IMR-90 (cell line): ENCODE data around the gene BCAP31. TPM values are rescaled to one million over a fixed set of nuclear protein-coding genes. Genes with fewer than 3 reads are reported as not detected.

Source experiments
- ATAC-seq: fragments of 200-7000 bp; cut with Tn5 transposase; 2 replicates; pipeline ENCODE4 v1.9.1; 2020; ENCODE audit warnings: low read depth, mild to moderate bottlenecking, moderate library complexity
- BruUV-seq: library from RNA; stranded (reverse); fragments of 400-500 nt; replicated peaks from 2 replicates; lab custom pipeline; 2021; lab: Mats Ljungman, UMichigan
- CTCF ChIA-PET: fragments of 300-600 bp; formaldehyde crosslinking; extraction: SDS; loops from one replicate; lab custom pipeline; 2021; ENCODE audit warnings: antibody characterized with exemption; lab: Yijun Ruan, JAX
- POLR2A ChIA-PET: fragments of 300-600 bp; sonication (Branson Sonifier 250); formaldehyde crosslinking; loops from one replicate; lab custom pipeline; 2022; ENCODE audit warnings: antibody characterized with exemption; ENCODE audit not compliant: unreplicated experiment; lab: Charles Lee
- DNase-seq: peaks from one replicate; pipeline ENCODE4 v3.0.0; 2013
- H2AFZ ChIP-seq: replicated peaks from 2 replicates; pipeline ENCODE3; 2013; ENCODE audit warnings: low read length, mild to moderate bottlenecking; ENCODE audit not compliant: poor library complexity
- H2AK5ac ChIP-seq: 2 replicates; pipeline ENCODE4 v1.6.1; 2013; ENCODE audit warnings: low read depth, low read length, inconsistent platforms
- H2AK9ac ChIP-seq: replicated peaks from 2 replicates; pipeline ENCODE3; 2013; ENCODE audit warnings: mild to moderate bottlenecking, low read depth, low read length, moderate library complexity; ENCODE audit not compliant: poor library complexity
- H2BK120ac ChIP-seq: 2 replicates; pipeline ENCODE4 v1.6.1; 2013; ENCODE audit warnings: low read depth, low read length, inconsistent platforms
- H2BK15ac ChIP-seq: 3 replicates; pipeline ENCODE4 v1.6.1; 2013; ENCODE audit warnings: low read depth, low read length, inconsistent platforms
- H2BK20ac ChIP-seq: 2 replicates; pipeline ENCODE4 v1.6.1; 2013; ENCODE audit warnings: low read depth, mild to moderate bottlenecking, inconsistent platforms, low read length, moderate library complexity
- H2BK5ac ChIP-seq: 2 replicates; pipeline ENCODE4 v1.6.1; 2013; ENCODE audit warnings: mild to moderate bottlenecking, low read depth, low read length, inconsistent platforms; ENCODE audit not compliant: poor library complexity, severe bottlenecking
- H3K14ac ChIP-seq: replicated peaks from 2 replicates; pipeline ENCODE4 v1.6.1; 2013; ENCODE audit warnings: low read depth, low read length, inconsistent platforms
- H3K18ac ChIP-seq: 2 replicates; pipeline ENCODE4 v1.6.1; 2013; ENCODE audit warnings: low read depth, low read length, control low read depth
- H3K23ac ChIP-seq: 2 replicates; pipeline ENCODE4 v1.6.1; 2013; ENCODE audit warnings: low read depth, low read length, inconsistent platforms
- H3K27ac ChIP-seq: 2 replicates; pipeline ENCODE4 v1.5.1; 2013; ENCODE audit warnings: mild to moderate bottlenecking, control low read depth, low read length; ENCODE audit not compliant: insufficient read depth
- H3K27me3 ChIP-seq: 2 replicates; pipeline ENCODE4 v1.6.1; 2013; ENCODE audit warnings: low read length; ENCODE audit not compliant: control insufficient read depth, insufficient read depth
- H3K36me3 ChIP-seq: 2 replicates; pipeline ENCODE4 v1.6.1; 2013; ENCODE audit warnings: low read length, mixed read lengths; ENCODE audit not compliant: control insufficient read depth, insufficient read depth
- H3K4ac ChIP-seq: 2 replicates; pipeline ENCODE4 v1.6.1; 2013; ENCODE audit warnings: low read depth, low read length, inconsistent platforms
- H3K4me1 ChIP-seq: 2 replicates; pipeline ENCODE4 v1.6.1; 2013; ENCODE audit warnings: low read length, mixed read lengths; ENCODE audit not compliant: control insufficient read depth, insufficient read depth
- H3K4me2 ChIP-seq: 2 replicates; pipeline ENCODE4 v1.6.1; 2013; ENCODE audit warnings: low read depth, mild to moderate bottlenecking, control low read depth, low read length, moderate library complexity
- H3K4me3 ChIP-seq: 2 replicates; pipeline ENCODE4 v1.5.1; 2013; ENCODE audit warnings: low read depth, mild to moderate bottlenecking, control low read depth, low read length, moderate library complexity; ENCODE audit not compliant: insufficient read depth
- H3K56ac ChIP-seq: 2 replicates; pipeline ENCODE4 v1.6.1; 2013; ENCODE audit warnings: low read length, inconsistent platforms; ENCODE audit not compliant: insufficient read depth; ENCODE audit errors: extremely low read depth
- H3K79me1 ChIP-seq, 2 experiments: 2 replicates each; pipeline ENCODE4 v1.6.1; 2013; ENCODE audit warnings: low read length in 2 of 2, inconsistent platforms in 1 of 2, low read depth in 1 of 2
- H3K9ac ChIP-seq: 2 replicates; pipeline ENCODE4 v1.6.1; 2013; ENCODE audit warnings: low read depth, low read length, control low read depth
- H3K9me1 ChIP-seq: 2 replicates; pipeline ENCODE4 v1.6.1; 2013; ENCODE audit warnings: low read length, inconsistent platforms; ENCODE audit not compliant: insufficient read depth
- H3K9me3 ChIP-seq: 2 replicates; pipeline ENCODE4 v1.6.1; 2013; ENCODE audit warnings: low read length; ENCODE audit not compliant: control insufficient read depth, insufficient read depth
- H4K20me1 ChIP-seq: 2 replicates; pipeline ENCODE4 v1.6.1; 2013; ENCODE audit warnings: low read length, inconsistent platforms; ENCODE audit not compliant: insufficient read depth
- H4K5ac ChIP-seq: 2 replicates; pipeline ENCODE4 v1.6.1; 2013; ENCODE audit warnings: mild to moderate bottlenecking, low read depth, low read length, control low read depth
- H4K8ac ChIP-seq, 2 experiments: 2 replicates each; pipeline ENCODE4 v1.6.1; 2013; ENCODE audit warnings: low read depth in 2 of 2, low read length in 2 of 2, control low read depth in 1 of 2, inconsistent platforms in 1 of 2
- H4K91ac ChIP-seq: 2 replicates; pipeline ENCODE4 v1.6.1; 2013; ENCODE audit warnings: low read depth, low read length, inconsistent platforms; ENCODE audit not compliant: insufficient read depth
- BHLHE40 ChIP-seq: fragments of 150-350 bp; IDR thresholded peaks from 2 replicates; pipeline ENCODE4 v1.6.1; 2016; ENCODE audit warnings: mild to moderate bottlenecking, low read depth, low read length
- CEBPB ChIP-seq: IDR thresholded peaks from 2 replicates; pipeline ENCODE4 v1.6.1; 2012; ENCODE audit warnings: low read depth, low read length, improper control_type of control experiment
- CHD1 ChIP-seq: IDR thresholded peaks from 2 replicates; pipeline ENCODE4 v1.6.1; 2012; ENCODE audit warnings: low read depth, low read length, improper control_type of control experiment
- CTCF ChIP-seq: conservative IDR thresholded peaks from 2 replicates; pipeline ENCODE4 v1.5.1; 2012; ENCODE audit warnings: mild to moderate bottlenecking, low read depth, low read length, improper control_type of control experiment
- FOS ChIP-seq: fragments of 150-350 bp; IDR thresholded peaks from 2 replicates; pipeline ENCODE4 v1.6.1; 2016; ENCODE audit warnings: low read depth, low read length
- MAFK ChIP-seq: IDR thresholded peaks from 2 replicates; pipeline ENCODE4 v1.6.1; 2012; ENCODE audit warnings: low read depth, low read length, improper control_type of control experiment
- MAZ ChIP-seq: IDR thresholded peaks from 2 replicates; pipeline ENCODE4 v1.6.1; 2012; ENCODE audit warnings: low read depth, mild to moderate bottlenecking, low read length, improper control_type of control experiment, moderate library complexity, borderline replicate concordance
- MXI1 ChIP-seq: IDR thresholded peaks from 2 replicates; pipeline ENCODE4 v1.6.1; 2012; ENCODE audit warnings: low read depth, mild to moderate bottlenecking, low read length, moderate library complexity, borderline replicate concordance
- NFE2L2 ChIP-seq: fragments of 150-350 bp; IDR thresholded peaks from 2 replicates; pipeline ENCODE4 v1.6.1; 2016; ENCODE audit warnings: low read depth, mild to moderate bottlenecking, low read length
- POLR2A ChIP-seq: IDR thresholded peaks from 2 replicates; pipeline ENCODE4 v1.6.1; 2012; ENCODE audit warnings: mild to moderate bottlenecking, low read depth, low read length
- RCOR1 ChIP-seq: IDR thresholded peaks from 2 replicates; pipeline ENCODE4 v1.6.1; 2012; ENCODE audit warnings: mild to moderate bottlenecking, low read length, improper control_type of control experiment; ENCODE audit not compliant: insufficient replicate concordance
- SMC3 ChIP-seq: fragments of 150-350 bp; IDR thresholded peaks from 2 replicates; pipeline ENCODE4 v1.6.1; 2016; ENCODE audit warnings: low read depth, mild to moderate bottlenecking, antibody characterized with exemption, low read length, moderate library complexity
- USF2 ChIP-seq: fragments of 150-350 bp; IDR thresholded peaks from 2 replicates; pipeline ENCODE4 v1.6.1; 2017; ENCODE audit warnings: mild to moderate bottlenecking, antibody characterized with exemption, low read length, low read depth
- WGBS, 2 experiments: methylation state at CpG; one replicate each; pipeline versions ENCODE4 v1.1.5 to v1.1.7; 2013; ENCODE audit warnings: missing lambda C conversion rate in 2 of 2; ENCODE audit not compliant: insufficient read length in 1 of 2; ENCODE audit errors: extremely low coverage in 2 of 2; 5-methylcytosine and 5-hydroxymethylcytosine counted together
- dilution Hi-C: fragments of 300-500 bp; cut with HindIII; formaldehyde crosslinking; loops from one replicate; pipeline ENCODE4 v1.14.3; 2018; ENCODE audit warnings: low sequenced_read_pairs; ENCODE audit not compliant: unreplicated experiment
- in situ Hi-C: fragments of 300-500 bp; cut with MboI; formaldehyde crosslinking; loops from 3 replicates; pipeline ENCODE4 v1.14.3; 2019; ENCODE audit warnings: low sequenced_read_pairs, inconsistent platforms, mixed read lengths
- intact Hi-C: fragments of 100-400 bp; cut with micrococcal nuclease; formaldehyde crosslinking; loops from 2 replicates; pipeline ENCODE4 v1.10.0; 2022
- polyA plus RNA-seq, 3 experiments: library from polyadenylated mRNA; depleted of rRNA; stranded (reverse); fragments of >200 nt; gene quantifications; 2 replicates each; pipeline ENCODE4 v1.2.3, GENCODE V29; 2012; ENCODE audit warnings: low replicate concordance in 1 of 3
- total RNA-seq: library from RNA; depleted of rRNA; stranded (reverse); fragments of >200 nt; gene quantifications from 2 replicates; pipeline ENCODE4 v1.2.3, GENCODE V29; 2012

BCAP31 gene
- total and polyA plus RNA-seq, 2 of the 4 experiments (the other 2 are of a cell fraction), result 125 to 244 TPM

DNA sequence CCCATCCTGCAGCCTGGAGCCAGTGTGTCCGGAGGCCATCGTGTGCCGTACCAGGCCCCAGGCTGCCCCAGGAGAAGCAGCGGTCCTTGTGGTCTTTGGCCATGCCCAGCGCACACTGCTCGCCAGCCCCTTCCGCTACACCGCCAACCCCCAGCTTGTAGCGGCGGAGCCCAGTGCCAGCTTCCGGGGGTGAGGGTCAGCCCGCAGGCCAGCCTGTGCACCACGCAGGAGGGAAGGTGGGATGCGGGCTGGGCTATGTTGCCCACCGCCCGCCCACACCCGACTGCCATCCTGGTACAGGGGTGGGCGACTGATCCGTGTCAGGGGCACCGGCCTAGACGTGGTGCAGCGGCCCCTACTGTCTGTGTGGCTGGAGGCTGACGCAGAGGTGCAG is 49.0 kb upstream of the BCAP31 start (continued):
- no peak for TF ChIP-seq BHLHE40
- no peak for TF ChIP-seq RCOR1
- TF ChIP-seq CEBPB, result no peak
- TF ChIP-seq POLR2A, result no peak
- TF ChIP-seq FOS, result no peak
- TF ChIP-seq MXI1, result no peak

- BruUV-seq, result no TSS peak
- H2BK15ac ChIP-seq, result no peak overlapping the region
- intact Hi-C loops (no loop called here), in situ Hi-C loops (no loop called here), dilution Hi-C loops (no loop called here)
- H3K9ac ChIP-seq, result no peak overlapping the region
- H3K27me3 ChIP-seq, result no peaks in the 10 kb centered on the region
- H3K23ac ChIP-seq, result no peak overlapping the region
- no peak overlapping the region for H2BK5ac ChIP-seq
- no peaks in the 10 kb centered on the region for H3K4me1 ChIP-seq
- no peak overlapping the region for H4K8ac ChIP-seq
- H2AFZ ChIP-seq, result no peak overlapping the region
- H3K79me1 ChIP-seq, result no peaks in the 10 kb centered on the region
- H4K5ac ChIP-seq, result no peak overlapping the region
- 77% methylated on average over 9 of the region's 21 CpGs; no CpG with 5 or more reads in 1 of the 2 experiments for WGBS, 2 experiments
- no peak overlapping the region for H3K4me2 ChIP-seq
- no peak overlapping the region for H3K27ac ChIP-seq
- no peak overlapping the region for H4K91ac ChIP-seq
- no peak overlapping the region for H2AK5ac ChIP-seq
- H3K4me3 ChIP-seq, result no peak overlapping the region
- H2BK120ac ChIP-seq, result no peak overlapping the region
- H3K4ac ChIP-seq, result no peak overlapping the region
- ChIA-PET CTCF (no interaction called here), POLR2A (no interaction called here)
- H2BK20ac ChIP-seq, result no peak overlapping the region
- no peaks in the 10 kb centered on the region; the same call in 1 of the 2 replicates for H3K9me3 ChIP-seq
- no peaks in the 10 kb centered on the region for H4K20me1 ChIP-seq
- H3K56ac ChIP-seq, result no peak overlapping the region
- peaks cover 2% of the 10 kb centered on the region; the same call in 1 of the 2 replicates for H3K36me3 ChIP-seq
- H3K18ac ChIP-seq, result no peak overlapping the region
- no peak for ATAC-seq
- H3K14ac ChIP-seq, result no peak overlapping the region
- no peak for DNase-seq
- no peak overlapping the region for H2AK9ac ChIP-seq
- no peaks in the 10 kb centered on the region for H3K9me1 ChIP-seq
- TF ChIP-seq SMC3 (no peak), MAZ (no peak), NFE2L2 (no peak), POLR2A (no peak), RCOR1 (no peak), USF2 (no peak), BHLHE40 (no peak), CTCF (no peak), MXI1 (no peak), FOS (no peak), CEBPB (no peak), MAFK (no peak), CHD1 (no peak)
Measured at GRCh38 chrX:153772316-153773217, 48.4 kb upstream of the BCAP31 start.
